ENCODE data around the gene CDC42EP3.

Gene CDC42EP3

DNA sequence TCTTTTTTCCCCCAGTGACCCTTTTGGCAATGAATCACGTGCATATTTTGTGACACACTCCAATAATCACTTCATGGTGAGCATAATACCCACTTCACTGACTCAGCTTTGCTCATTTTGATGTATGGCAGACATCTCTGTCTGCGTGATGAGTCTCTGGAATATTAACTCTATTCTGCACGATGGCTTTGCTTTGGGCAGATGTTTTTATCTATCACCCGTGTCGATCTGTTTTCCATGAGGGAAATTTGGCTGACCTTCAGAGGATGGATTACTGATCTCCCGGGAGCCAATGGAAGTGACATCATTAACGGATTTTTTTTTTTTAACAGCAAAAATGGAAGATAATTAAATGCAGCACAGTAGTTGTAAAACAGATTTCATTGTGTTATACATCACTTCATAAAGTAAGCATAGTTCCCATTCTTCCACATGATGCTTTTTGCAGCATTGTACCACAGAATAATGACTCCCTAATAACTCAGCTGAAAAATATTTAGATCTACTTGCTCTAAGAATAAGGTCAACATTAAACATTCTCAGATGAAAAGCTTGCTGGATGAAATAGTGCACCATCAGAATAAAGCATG is 29.8 kb downstream of the CDC42EP3 start:
- no peak overlapping the region for H3K9ac ChIP-seq (ENCODE audit: low read depth, low read length)
- H3K9me3 ChIP-seq (ENCODE audit: control insufficient read depth, insufficient read depth, low read length): no peaks in the 10 kb centered on the region
- H3K4me3 ChIP-seq (ENCODE audit: low read depth, low read length): no peak overlapping the region
- H3K27me3 ChIP-seq (ENCODE audit: control insufficient read depth, insufficient read depth, low read length): no peaks in the 10 kb centered on the region
- H3K4me1 ChIP-seq (ENCODE audit: control insufficient read depth, insufficient read depth, low read length): no peaks in the 10 kb centered on the region
- no peaks in the 10 kb centered on the region for H3K36me3 ChIP-seq (ENCODE audit: control insufficient read depth, insufficient read depth, low read length)

DNA sequence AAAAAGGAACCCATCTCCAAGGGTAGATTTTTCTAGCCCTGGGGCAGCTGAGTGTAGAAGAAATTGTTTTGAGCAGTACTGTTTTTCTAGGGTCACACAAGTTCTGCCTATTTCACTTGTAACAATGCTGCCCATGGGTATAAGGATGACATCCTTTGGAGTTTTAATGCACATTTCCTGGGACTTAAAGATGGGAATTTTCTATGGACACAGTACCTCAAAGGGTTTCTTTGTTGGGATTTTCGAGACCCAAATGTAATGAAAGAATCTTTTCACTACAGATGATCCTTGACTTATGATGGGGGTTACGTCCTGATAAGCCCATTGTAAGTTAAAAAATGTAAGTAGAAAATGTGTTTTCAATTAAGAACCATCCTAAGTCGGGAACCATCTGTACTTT is 31.8 kb downstream of the CDC42EP3 start:
- Histone ChIP-seq H3K4me3 (ENCODE audit: low read depth, low read length) (no peak overlapping the region), H3K27me3 (ENCODE audit: control insufficient read depth, insufficient read depth, low read length) (no peaks in the 10 kb centered on the region), H3K36me3 (ENCODE audit: control insufficient read depth, insufficient read depth, low read length) (no peaks in the 10 kb centered on the region), H3K9me3 (ENCODE audit: control insufficient read depth, insufficient read depth, low read length) (no peaks in the 10 kb centered on the region), H3K9ac (ENCODE audit: low read depth, low read length) (no peak overlapping the region), H3K4me1 (ENCODE audit: control insufficient read depth, insufficient read depth, low read length) (no peaks in the 10 kb centered on the region)

DNA sequence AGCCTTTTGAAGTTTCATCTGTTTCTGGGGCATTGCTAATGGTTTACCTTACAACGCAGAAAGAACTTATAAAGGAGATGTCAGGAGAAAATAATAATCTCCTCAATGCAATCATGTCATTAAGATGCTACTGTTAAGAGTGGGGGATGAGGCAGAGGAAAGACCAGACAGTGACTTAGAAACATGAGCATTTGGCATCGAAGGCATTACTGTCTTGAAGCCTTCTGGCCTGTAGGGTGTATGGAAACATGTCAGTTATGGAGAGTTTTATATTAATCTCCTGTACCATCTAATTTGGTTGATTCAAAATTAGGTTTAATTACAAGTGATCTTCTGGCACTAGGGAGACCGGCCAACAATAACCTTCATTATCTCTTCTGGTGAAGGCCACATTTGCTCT is 32.5 kb downstream of the CDC42EP3 start:
- Histone ChIP-seq H3K4me3 (ENCODE audit: low read depth, low read length) (no peak overlapping the region), H3K4me1 (ENCODE audit: control insufficient read depth, insufficient read depth, low read length) (no peaks in the 10 kb centered on the region), H3K9me3 (ENCODE audit: control insufficient read depth, insufficient read depth, low read length) (no peaks in the 10 kb centered on the region), H3K36me3 (ENCODE audit: control insufficient read depth, insufficient read depth, low read length) (no peaks in the 10 kb centered on the region), H3K27me3 (ENCODE audit: control insufficient read depth, insufficient read depth, low read length) (no peaks in the 10 kb centered on the region), H3K9ac (ENCODE audit: low read depth, low read length) (no peak overlapping the region)

DNA sequence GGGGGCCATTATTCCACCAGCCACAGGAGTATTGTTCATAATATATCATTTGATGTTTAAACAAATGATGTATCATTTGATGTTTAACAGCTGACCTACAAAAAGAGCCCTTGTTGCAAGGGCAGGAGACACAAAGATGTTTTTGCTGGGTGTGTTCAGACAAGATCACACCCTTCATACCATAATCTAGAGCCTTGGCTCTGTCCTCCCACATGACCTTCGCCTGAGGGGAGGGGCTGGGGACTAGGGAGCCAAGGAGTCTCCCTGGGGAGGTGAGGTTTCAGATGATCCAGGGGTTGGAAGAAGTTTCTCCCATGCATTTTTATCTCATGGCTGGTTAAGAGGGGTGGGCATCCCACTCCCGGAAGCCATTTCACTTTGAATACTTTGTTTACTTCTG is 33.5 kb downstream of the CDC42EP3 start:
- Histone ChIP-seq H3K9ac (ENCODE audit: low read depth, low read length) (no peak overlapping the region), H3K36me3 (ENCODE audit: control insufficient read depth, insufficient read depth, low read length) (no peaks in the 10 kb centered on the region), H3K4me3 (ENCODE audit: low read depth, low read length) (no peak overlapping the region), H3K4me1 (ENCODE audit: control insufficient read depth, insufficient read depth, low read length) (no peaks in the 10 kb centered on the region), H3K9me3 (ENCODE audit: control insufficient read depth, insufficient read depth, low read length) (no peaks in the 10 kb centered on the region), H3K27me3 (ENCODE audit: control insufficient read depth, insufficient read depth, low read length) (no peaks in the 10 kb centered on the region)

DNA sequence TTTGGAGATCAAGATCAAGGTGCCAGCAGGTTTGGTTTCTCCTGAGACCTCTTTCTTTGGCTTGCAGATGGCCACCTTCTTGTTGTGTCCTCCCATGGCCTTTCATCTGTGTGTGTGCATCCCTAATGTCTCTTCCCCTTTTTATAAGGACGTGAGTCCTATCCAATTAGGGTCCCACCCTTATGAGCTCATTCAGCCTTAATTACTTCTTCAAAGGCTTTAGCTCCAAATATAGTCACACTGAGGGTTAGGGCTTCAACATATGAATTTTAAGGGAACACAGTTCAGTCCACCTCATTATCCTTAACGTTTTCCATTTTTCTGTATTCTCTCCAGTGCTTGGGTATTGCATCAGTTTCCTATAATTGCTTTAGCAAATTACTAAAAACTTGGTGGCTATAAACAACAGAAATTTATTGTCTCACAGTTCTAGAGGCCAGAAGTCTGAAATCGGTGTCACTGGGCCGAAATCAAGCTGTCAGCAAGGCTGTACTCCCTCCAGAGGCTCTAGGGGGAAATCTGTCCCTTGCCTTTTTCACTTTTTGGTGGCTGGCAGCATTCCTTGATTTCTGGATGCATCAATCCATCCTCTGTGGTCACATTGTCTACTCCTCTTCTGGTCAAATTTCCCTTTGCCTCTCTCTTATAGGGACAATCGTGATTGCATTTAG is 34.1 kb downstream of the CDC42EP3 start:
- H3K9ac ChIP-seq (ENCODE audit: low read depth, low read length): no peak overlapping the region
- H3K27me3 ChIP-seq (ENCODE audit: control insufficient read depth, insufficient read depth, low read length): no peaks in the 10 kb centered on the region
- H3K4me1 ChIP-seq (ENCODE audit: control insufficient read depth, insufficient read depth, low read length): no peaks in the 10 kb centered on the region
- no peaks in the 10 kb centered on the region for H3K36me3 ChIP-seq (ENCODE audit: control insufficient read depth, insufficient read depth, low read length)
- no peaks in the 10 kb centered on the region for H3K9me3 ChIP-seq (ENCODE audit: control insufficient read depth, insufficient read depth, low read length)
- no peak overlapping the region for H3K4me3 ChIP-seq (ENCODE audit: low read depth, low read length)

DNA sequence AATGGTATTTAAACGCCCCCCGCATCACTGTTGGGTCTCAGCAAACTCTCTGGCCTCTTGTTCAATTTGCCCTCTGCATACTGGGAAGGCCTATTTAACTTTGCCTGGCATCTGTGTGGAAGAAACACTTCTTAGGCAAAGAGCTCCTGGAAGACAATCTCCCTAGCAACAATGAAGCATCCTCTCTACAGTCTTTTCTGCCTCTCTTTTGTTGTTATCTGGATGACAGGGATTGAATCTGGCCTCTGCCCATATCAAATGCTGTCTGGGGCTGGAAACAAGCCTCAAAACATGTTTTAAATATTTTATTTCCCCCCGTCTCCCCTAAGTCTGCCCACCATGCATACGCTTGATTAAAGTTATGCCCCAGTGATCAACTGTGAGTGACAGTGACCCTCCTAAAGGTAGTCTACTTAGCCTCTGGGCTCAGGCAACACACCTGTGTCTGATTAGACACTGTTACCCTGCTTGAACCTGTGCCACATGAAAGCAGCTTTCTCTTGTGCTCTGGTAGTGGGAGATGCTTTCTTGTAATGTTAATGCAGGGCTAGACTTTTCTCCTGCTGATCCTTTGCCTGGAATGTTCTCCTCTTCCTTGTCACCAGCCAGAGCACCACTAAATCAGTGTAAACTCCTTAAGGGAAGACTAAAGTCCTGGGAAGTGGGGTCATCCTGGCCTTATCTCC is 34.9 kb downstream of the CDC42EP3 start:
- H3K4me3 ChIP-seq (ENCODE audit: low read depth, low read length): no peak overlapping the region
- no peaks in the 10 kb centered on the region for H3K9me3 ChIP-seq (ENCODE audit: control insufficient read depth, insufficient read depth, low read length)
- no peaks in the 10 kb centered on the region for H3K27me3 ChIP-seq (ENCODE audit: control insufficient read depth, insufficient read depth, low read length)
- H3K9ac ChIP-seq (ENCODE audit: low read depth, low read length): no peak overlapping the region
- H3K4me1 ChIP-seq (ENCODE audit: control insufficient read depth, insufficient read depth, low read length): no peaks in the 10 kb centered on the region
- H3K36me3 ChIP-seq (ENCODE audit: control insufficient read depth, insufficient read depth, low read length): no peaks in the 10 kb centered on the region

DNA sequence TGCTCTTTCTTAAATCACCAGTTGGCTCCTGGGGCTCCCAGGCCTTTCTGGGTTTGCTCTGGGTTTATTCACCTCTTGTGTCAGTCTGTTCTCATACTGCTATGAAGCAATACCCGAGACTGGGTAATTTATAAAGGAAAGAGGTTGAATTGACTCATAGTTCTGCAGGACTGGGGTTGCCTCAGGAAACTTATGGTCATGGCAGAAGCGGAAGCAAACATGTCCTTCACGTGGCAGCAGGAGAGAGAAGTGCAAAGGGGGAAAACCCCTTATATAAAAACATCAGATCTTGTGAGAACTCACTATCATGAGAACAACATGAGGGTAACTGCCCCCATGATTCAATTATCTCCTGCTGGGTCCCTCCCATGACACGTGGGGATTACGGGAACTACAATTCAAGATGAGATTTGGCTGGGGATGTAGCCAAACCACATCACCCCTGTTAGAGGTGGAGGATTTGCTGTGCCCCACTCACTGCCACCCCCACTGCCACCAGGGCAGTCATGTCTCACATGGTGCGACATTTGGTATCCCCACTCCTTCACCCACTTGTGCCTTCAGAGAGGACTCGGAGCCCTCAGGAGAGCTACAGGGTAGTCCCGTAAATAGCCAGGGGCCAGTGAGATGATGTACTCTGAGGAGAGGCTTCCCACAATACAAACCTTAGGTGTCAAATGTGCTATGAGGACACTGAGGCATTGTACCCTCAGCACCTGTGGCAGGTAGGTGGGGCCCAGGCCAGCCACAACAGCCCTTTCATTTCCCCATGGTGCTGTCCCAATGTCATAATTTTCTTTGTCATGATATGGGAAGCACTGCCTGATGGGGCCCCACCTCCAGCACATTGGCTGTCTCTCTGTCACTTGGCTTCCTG is 35.7 kb downstream of the CDC42EP3 start:
- Histone ChIP-seq H3K27me3 (ENCODE audit: control insufficient read depth, insufficient read depth, low read length) (no peaks in the 10 kb centered on the region), H3K9me3 (ENCODE audit: control insufficient read depth, insufficient read depth, low read length) (no peaks in the 10 kb centered on the region), H3K4me1 (ENCODE audit: control insufficient read depth, insufficient read depth, low read length) (no peaks in the 10 kb centered on the region), H3K36me3 (ENCODE audit: control insufficient read depth, insufficient read depth, low read length) (no peaks in the 10 kb centered on the region), H3K4me3 (ENCODE audit: low read depth, low read length) (no peak overlapping the region), H3K9ac (ENCODE audit: low read depth, low read length) (no peak overlapping the region)

DNA sequence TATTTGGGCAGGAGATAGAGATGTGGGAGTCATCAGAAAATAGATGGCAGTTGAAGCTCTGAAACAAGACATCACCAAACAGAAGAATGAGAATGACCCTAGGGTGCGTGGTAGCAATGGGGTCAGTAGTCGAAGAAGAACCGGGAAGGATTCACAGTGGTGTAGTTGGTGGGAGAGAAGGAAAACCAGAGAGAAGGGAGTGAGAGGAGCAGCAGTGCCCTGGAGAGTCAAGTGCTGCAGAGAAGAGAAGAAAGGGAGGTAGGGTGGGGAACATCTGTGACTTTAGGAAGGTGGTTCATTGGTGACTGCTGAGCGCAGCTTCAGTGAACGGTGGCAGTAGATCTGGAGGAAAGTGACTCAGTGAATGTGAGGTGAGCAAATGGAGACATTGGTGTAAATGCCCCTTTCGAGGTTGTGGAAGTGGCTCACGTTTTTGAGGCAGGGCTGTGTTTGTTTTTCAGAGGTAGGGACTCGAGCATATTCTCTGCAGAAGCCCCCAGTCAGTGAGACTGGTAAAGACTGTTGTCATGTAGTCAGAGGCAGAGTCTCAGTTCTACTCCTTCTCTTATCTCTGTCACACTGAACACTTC is 36.4 kb downstream of the CDC42EP3 start:
- Histone ChIP-seq H3K4me1 (ENCODE audit: control insufficient read depth, insufficient read depth, low read length) (no peaks in the 10 kb centered on the region), H3K4me3 (ENCODE audit: low read depth, low read length) (no peak overlapping the region), H3K36me3 (ENCODE audit: control insufficient read depth, insufficient read depth, low read length) (no peaks in the 10 kb centered on the region), H3K9ac (ENCODE audit: low read depth, low read length) (no peak overlapping the region), H3K27me3 (ENCODE audit: control insufficient read depth, insufficient read depth, low read length) (no peaks in the 10 kb centered on the region), H3K9me3 (ENCODE audit: control insufficient read depth, insufficient read depth, low read length) (no peaks in the 10 kb centered on the region)

DNA sequence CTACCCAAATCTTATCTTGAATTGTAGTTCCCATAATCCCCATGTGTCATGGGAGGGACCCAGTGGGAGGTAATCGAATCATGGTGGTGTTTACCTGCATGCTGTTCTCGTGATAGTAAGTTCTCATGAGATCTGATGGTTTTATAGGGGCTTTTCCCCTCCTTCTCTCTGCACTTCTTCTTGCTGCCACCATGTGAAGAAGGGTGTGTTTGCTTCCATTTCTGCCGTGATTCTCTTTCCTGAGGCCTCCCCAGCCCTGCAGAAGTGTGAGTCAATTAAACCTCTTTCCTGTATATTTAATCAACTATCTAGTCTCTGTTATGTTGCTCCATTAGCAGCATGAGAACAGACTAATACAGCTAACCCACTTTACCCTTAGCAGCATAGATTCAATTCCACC is 37.6 kb downstream of the CDC42EP3 start:
- no peak overlapping the region for H3K4me3 ChIP-seq (ENCODE audit: low read depth, low read length)
- no peak overlapping the region for H3K9ac ChIP-seq (ENCODE audit: low read depth, low read length)
- no peaks in the 10 kb centered on the region for H3K9me3 ChIP-seq (ENCODE audit: control insufficient read depth, insufficient read depth, low read length)
- H3K27me3 ChIP-seq (ENCODE audit: control insufficient read depth, insufficient read depth, low read length): no peaks in the 10 kb centered on the region
- H3K4me1 ChIP-seq (ENCODE audit: control insufficient read depth, insufficient read depth, low read length): no peaks in the 10 kb centered on the region
- H3K36me3 ChIP-seq (ENCODE audit: control insufficient read depth, insufficient read depth, low read length): no peaks in the 10 kb centered on the region

DNA sequence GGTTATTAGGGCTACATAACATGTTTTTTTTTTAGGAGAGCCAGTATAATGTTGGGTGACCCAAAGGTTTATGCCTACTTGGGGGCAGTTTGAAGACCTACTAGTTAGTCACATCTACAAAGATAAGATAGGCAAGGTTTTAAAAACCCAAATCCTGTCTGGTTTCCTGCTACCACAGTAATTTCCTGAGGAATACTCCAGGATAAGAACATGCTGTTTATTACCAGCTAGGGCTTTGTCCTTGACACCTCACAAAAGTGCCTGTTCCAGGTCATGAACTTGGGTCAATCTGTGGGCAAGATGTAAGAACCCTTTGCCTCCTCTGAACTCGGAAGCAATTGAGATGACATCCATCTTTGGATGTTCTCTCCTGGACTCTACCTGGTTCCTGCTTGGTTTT is 38.2 kb downstream of the CDC42EP3 start:
- no peak overlapping the region for H3K4me3 ChIP-seq (ENCODE audit: low read depth, low read length)

DNA sequence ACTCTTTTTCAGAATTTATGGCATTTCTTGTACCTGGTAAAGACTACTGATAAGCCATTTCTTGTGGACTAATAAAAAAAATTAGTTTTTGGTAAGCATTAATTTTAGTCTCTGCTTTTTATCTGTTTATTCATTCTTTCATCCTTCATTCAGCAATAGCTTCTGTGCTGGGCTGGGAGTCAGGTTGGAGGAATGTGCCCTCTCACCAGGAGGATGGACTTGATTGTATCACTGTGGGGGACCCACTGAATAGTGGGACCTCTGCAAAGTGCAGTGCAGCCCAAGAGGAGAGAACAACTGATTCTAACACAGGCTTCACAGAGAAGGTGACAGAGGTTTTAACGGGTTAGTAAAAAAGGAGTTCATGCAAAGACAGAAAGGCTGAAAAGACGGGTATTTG is 39.1 kb downstream of the CDC42EP3 start:
- Histone ChIP-seq H3K9ac (ENCODE audit: low read depth, low read length) (no peak overlapping the region), H3K9me3 (ENCODE audit: control insufficient read depth, insufficient read depth, low read length) (no peaks in the 10 kb centered on the region), H3K4me1 (ENCODE audit: control insufficient read depth, insufficient read depth, low read length) (no peaks in the 10 kb centered on the region), H3K4me3 (ENCODE audit: low read depth, low read length) (no peak overlapping the region), H3K27me3 (ENCODE audit: control insufficient read depth, insufficient read depth, low read length) (no peaks in the 10 kb centered on the region), H3K36me3 (ENCODE audit: control insufficient read depth, insufficient read depth, low read length) (no peaks in the 10 kb centered on the region)

More for the DNA sequence above, 38.2 kb downstream of the CDC42EP3 start:
- H3K27me3 ChIP-seq (ENCODE audit: control insufficient read depth, insufficient read depth, low read length): no peaks in the 10 kb centered on the region
- H3K36me3 ChIP-seq (ENCODE audit: control insufficient read depth, insufficient read depth, low read length): no peaks in the 10 kb centered on the region
- no peaks in the 10 kb centered on the region for H3K4me1 ChIP-seq (ENCODE audit: control insufficient read depth, insufficient read depth, low read length)
- no peaks in the 10 kb centered on the region for H3K9me3 ChIP-seq (ENCODE audit: control insufficient read depth, insufficient read depth, low read length)
- no peak overlapping the region for H3K9ac ChIP-seq (ENCODE audit: low read depth, low read length)
